ENCODE results near the gene INPP5E.

- TF ChIP-seq POLR2AphosphoS2 (IDR thresholded peaks at IDR 0.05; ENCODE audit: low read depth, low read length) = no peak
- no peak for TF ChIP-seq NR2C2 (IDR thresholded peaks at IDR 0.05; ENCODE audit: borderline replicate concordance, control insufficient read depth, insufficient read length, low read depth)
- TF ChIP-seq NFYA (IDR thresholded peaks at IDR 0.05; ENCODE audit: borderline replicate concordance, low read depth, low read length) = no peak
- no peak for TF ChIP-seq RCOR1 (conservative IDR thresholded peaks at IDR 0.05; ENCODE audit: low read depth, low read length)
- no peak for TF ChIP-seq CTCF (IDR thresholded peaks at IDR 0.05 in 2 of 3, conservative IDR thresholded peaks at IDR 0.05 in 1 of 3; ENCODE audit: control insufficient read depth in 2 of 3, extremely low read depth in 1 of 3, insufficient read depth in 1 of 3, low read depth in 3 of 3, low read length in 3 of 3)
- TF ChIP-seq CEBPB (IDR thresholded peaks at IDR 0.05; ENCODE audit: borderline replicate concordance in 1 of 2, low read depth in 2 of 2, low read length in 2 of 2) = no peak
- no peak for TF ChIP-seq ZNF274 (IDR thresholded peaks at IDR 0.05; ENCODE audit: insufficient read depth, insufficient read length)
- no peak for TF ChIP-seq POLR2AphosphoS5 (IDR thresholded peaks at IDR 0.05; ENCODE audit: low read length)
- no peak for TF ChIP-seq HCFC1 (IDR thresholded peaks at IDR 0.05; ENCODE audit: low read length)
- TF ChIP-seq ZNF207 (IDR thresholded peaks at IDR 0.05; ENCODE audit: borderline replicate concordance) = no peak
- no peak for TF ChIP-seq REST (IDR thresholded peaks at IDR 0.05; ENCODE audit: low read depth, low read length)
- TF ChIP-seq USF1 (IDR thresholded peaks at IDR 0.05; ENCODE audit: borderline replicate concordance, extremely low read length, insufficient read depth, low read depth, low read length) = no peak
- TF ChIP-seq ESRRA (IDR thresholded peaks at IDR 0.05; ENCODE audit: low read length) = no peak
- no peak for TF ChIP-seq CREM (IDR thresholded peaks at IDR 0.05; ENCODE audit: low read depth)
Measured at GRCh38 chr9:136395345-136396218, 44.1 kb downstream of the INPP5E start.

Measured in GM12878 (cell line).